H7 (cell line): ENCODE measurements around the gene AJM1. TPM values are rescaled to one million over a fixed set of nuclear protein-coding genes. Genes with fewer than 3 reads are reported as not detected.
A peak's percentile ranks its signal among the peaks of the same experiment; 100 is the strongest.
"Not testable (repeated sequence)": the region's sequence is repeated elsewhere in the genome, so short reads cannot be mapped to it uniquely, and the experiment has no call there.

Experiments
- DNase-seq: peaks from one replicate; pipeline ENCODE4 v3.0.0; 2012
- H3K27me3 ChIP-seq: 2 replicates; pipeline ENCODE4 v1.6.0; 2011; ENCODE audit warnings: mild to moderate bottlenecking, low read length; ENCODE audit not compliant: control insufficient read depth, insufficient read depth
- H3K36me3 ChIP-seq: replicated peaks from 2 replicates; pipeline ENCODE4 v1.5.1; 2011; ENCODE audit warnings: low read length; ENCODE audit not compliant: control insufficient read depth, insufficient read depth
- H3K4me3 ChIP-seq: 2 replicates; pipeline ENCODE4 v1.5.1; 2011; ENCODE audit warnings: low read depth, mild to moderate bottlenecking, control low read depth, low read length, moderate library complexity; ENCODE audit not compliant: insufficient read depth
- total RNA-seq: library from RNA; depleted of rRNA; stranded (reverse); fragments of >200 nt; shearing (Covaris generic); gene quantifications from 2 replicates; pipeline ENCODE4 v1.2.3, GENCODE V29; 2014; rRNA removed

Gene AJM1
- 0.14 and 0.52 TPM in 2 replicates for total RNA-seq

- peak within 1 kb of the TSS; percentile 16; the same call in 1 of the 2 replicates for H3K4me3 ChIP-seq
- peak; percentile 94 for DNase-seq
- H3K27me3 ChIP-seq, H3K36me3 ChIP-seq: not testable (repeated sequence)
Observed at GRCh38 chr9:136842380-136842948, at the start of gene AJM1. AJM1 (plus strand) TSS chr9:136842478; CDS start chr9:136844415, 1,937 bp downstream.

GRCh38 chr9:136793086-136793946 is 49.0 kb upstream of the AJM1 start:
- peak; percentile 56 for DNase-seq
- no peaks in the 10 kb centered on the region; the same call in 1 of the 2 replicates for H3K36me3 ChIP-seq

GRCh38 chr9:136794281-136794999 is 47.8 kb upstream of the AJM1 start:
- Histone ChIP-seq H3K4me3 (no peak overlapping the region), H3K27me3 (peaks cover 10% of the 10 kb centered on the region; the same call in 1 of the 2 replicates), H3K36me3 (no peaks in the 10 kb centered on the region; the same call in 1 of the 2 replicates)
- no peak for DNase-seq

More at GRCh38 chr9:136793086-136793946, 49.0 kb upstream of the AJM1 start:
- Histone ChIP-seq H3K27me3 (no peaks in the 10 kb centered on the region; the same call in 1 of the 2 replicates), H3K4me3 (no peak overlapping the region)

GRCh38 chr9:136795000-136795348 is 47.3 kb upstream of the AJM1 start:
- no peak overlapping the region for H3K4me3 ChIP-seq
- DNase-seq, result no peak
- peaks cover 14% of the 10 kb centered on the region; the same call in 1 of the 2 replicates for H3K27me3 ChIP-seq
- no peaks in the 10 kb centered on the region; the same call in 1 of the 2 replicates for H3K36me3 ChIP-seq

GRCh38 chr9:136796238-136796774 is 46.0 kb upstream of the AJM1 start, which contains the start of gene CCDC183:
CCDC183 (plus strand) TSS chr9:136796338; CDS start chr9:136796398, 60 bp downstream.
- Histone ChIP-seq H3K36me3 (no peaks in the 10 kb centered on the region; the same call in 1 of the 2 replicates), H3K4me3 (no peak within 1 kb of the TSS), H3K27me3 (peaks cover 14% of the 10 kb centered on the region; the same call in 1 of the 2 replicates)
- DNase-seq, result no peak

- not testable (repeated sequence) for DNase-seq
Observed at GRCh38 chr9:136796775-136797347, 45.4 kb upstream of the AJM1 start.

GRCh38 chr9:136798708-136799078 is 43.6 kb upstream of the AJM1 start:
- Histone ChIP-seq H3K36me3 (no peaks in the 10 kb centered on the region), H3K27me3 (peaks cover 18% of the 10 kb centered on the region), H3K4me3 (no peak overlapping the region)
- no peak for DNase-seq

More at GRCh38 chr9:136796775-136797347, 45.4 kb upstream of the AJM1 start:
- H3K36me3 ChIP-seq, H3K4me3 ChIP-seq: not testable (repeated sequence)
- H3K27me3 ChIP-seq, result peaks cover 14% of the 10 kb centered on the region; the same call in 1 of the 2 replicates

- H3K36me3 ChIP-seq, result no peaks in the 10 kb centered on the region
- H3K4me3 ChIP-seq, result peak overlapping the region; percentile 60
- peaks cover 18% of the 10 kb centered on the region for H3K27me3 ChIP-seq
- no peak for DNase-seq
Observed at GRCh38 chr9:136799079-136799853, 43.0 kb upstream of the AJM1 start.

GRCh38 chr9:136799854-136800657 is 42.2 kb upstream of the AJM1 start:
- peak; percentile 99 for DNase-seq
- Histone ChIP-seq H3K27me3 (peaks cover 18% of the 10 kb centered on the region), H3K36me3 (no peaks in the 10 kb centered on the region)

GRCh38 chr9:136802321-136802720 is 40.0 kb upstream of the AJM1 start:
- DNase-seq, result peak; percentile 26
- Histone ChIP-seq H3K4me3 (no peak overlapping the region), H3K36me3 (no peaks in the 10 kb centered on the region; the same call in 1 of the 2 replicates), H3K27me3 (peaks cover 18% of the 10 kb centered on the region)

More at GRCh38 chr9:136799854-136800657, 42.2 kb upstream of the AJM1 start:
- H3K4me3 ChIP-seq, result peak overlapping the region; percentile 60

- H3K27me3 ChIP-seq, result peaks cover 18% of the 10 kb centered on the region
- DNase-seq, result peak; percentile 22
- H3K36me3 ChIP-seq, H3K4me3 ChIP-seq: not testable (repeated sequence)
Observed at GRCh38 chr9:136803009-136803550, 39.2 kb upstream of the AJM1 start.
